ENCODE data around the gene DCC.

DNA sequence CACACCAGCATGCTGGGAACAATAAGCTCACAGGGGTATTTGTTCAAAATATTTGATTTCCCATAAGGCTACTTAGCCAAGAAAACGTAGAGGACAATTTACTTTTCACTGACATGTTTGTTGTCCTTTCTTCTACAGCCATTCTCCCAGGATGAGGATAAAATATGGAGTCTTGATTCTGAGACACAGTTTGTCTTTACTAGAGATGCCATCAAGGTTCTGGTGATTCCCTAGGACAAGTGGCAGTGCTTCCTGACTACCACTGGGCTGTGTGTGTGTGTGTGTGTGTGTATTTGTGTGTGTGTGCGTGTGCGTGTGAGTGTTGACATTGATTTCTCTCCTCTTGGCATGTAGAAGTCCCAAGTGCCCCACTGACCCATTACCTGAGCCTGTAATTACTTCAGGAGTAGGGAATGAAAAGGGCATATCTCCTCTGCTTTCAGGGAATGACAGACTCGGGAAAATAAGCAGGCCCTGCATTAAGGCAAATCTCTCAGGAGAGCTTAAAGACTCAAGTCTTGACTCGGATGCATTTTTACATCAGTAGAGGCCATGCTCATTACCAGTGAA is 761.6 kb downstream of the DCC start:
- TF ChIP-seq POLR2A (IDR thresholded peaks at IDR 0.05; ENCODE audit: low read length) (no peak), GATA1 (IDR thresholded peaks at IDR 0.05; ENCODE audit: low read depth, low read length) (no peak)
